Ascending aorta (tissue), 2 donors: ENCODE data around the gene THYN1. TPM values are rescaled to one million over a fixed set of nuclear protein-coding genes. Genes with fewer than 3 reads are reported as not detected.

Experiments used
- DNase-seq, 2 donors: peaks; one replicate each; pipeline ENCODE4 v3.0.0-alpha.2; 2019; ENCODE audit warnings: low spot score in 2 of 2
- H3K27ac ChIP-seq, 2 donors: fragments of 200-600 bp; sonication (generic); one replicate each; pipeline ENCODE4 v1.5.1; 2016 to 2017; ENCODE audit warnings: mild to moderate bottlenecking in 1 of 2
- H3K27me3 ChIP-seq: fragments of 200-600 bp; sonication (generic); one replicate; pipeline ENCODE4 v1.5.1; 2017
- H3K36me3 ChIP-seq, 2 donors: fragments of 200-600 bp; sonication (generic); one replicate each; pipeline ENCODE4 v1.5.1; 2016
- H3K4me1 ChIP-seq, 2 donors: fragments of 200-600 bp; sonication (generic); one replicate each; pipeline ENCODE4 v1.5.1; 2016 to 2017; ENCODE audit warnings: mild to moderate bottlenecking in 1 of 2
- H3K4me3 ChIP-seq, 2 donors: fragments of 200-600 bp; sonication (generic); one replicate each; pipeline ENCODE4 v1.5.1; 2016 to 2017; ENCODE audit warnings: mild to moderate bottlenecking in 1 of 2
- H3K9me3 ChIP-seq, 2 donors: fragments of 200-600 bp; sonication (generic); one replicate each; pipeline ENCODE4 v1.5.1; 2016
- CTCF ChIP-seq, 3 experiments: fragments of 200-600 bp in 2 of 3; fragments of 450-650 bp in 1 of 3; sonication (generic) in 2 of 3; IDR thresholded peaks; one replicate each; pipeline ENCODE4 v1.5.1; 2016 to 2019; ENCODE audit warnings: antibody characterized with exemption in 3 of 3, mild to moderate bottlenecking in 1 of 3, moderate library complexity in 1 of 3
- intact Hi-C: fragments of 100-400 bp; cut with DNase I; formaldehyde crosslinking; loops from one replicate; pipeline ENCODE4 v1.15.1; 2023
- total RNA-seq: library from RNA; depleted of rRNA; stranded (reverse); fragments of >200 nt; gene quantifications from one replicate; pipeline ENCODE4 v1.1.0, GENCODE V29; 2016

THYN1 gene
- total RNA-seq, 1 donor from 2014 or later = 19.8 TPM

DNA sequence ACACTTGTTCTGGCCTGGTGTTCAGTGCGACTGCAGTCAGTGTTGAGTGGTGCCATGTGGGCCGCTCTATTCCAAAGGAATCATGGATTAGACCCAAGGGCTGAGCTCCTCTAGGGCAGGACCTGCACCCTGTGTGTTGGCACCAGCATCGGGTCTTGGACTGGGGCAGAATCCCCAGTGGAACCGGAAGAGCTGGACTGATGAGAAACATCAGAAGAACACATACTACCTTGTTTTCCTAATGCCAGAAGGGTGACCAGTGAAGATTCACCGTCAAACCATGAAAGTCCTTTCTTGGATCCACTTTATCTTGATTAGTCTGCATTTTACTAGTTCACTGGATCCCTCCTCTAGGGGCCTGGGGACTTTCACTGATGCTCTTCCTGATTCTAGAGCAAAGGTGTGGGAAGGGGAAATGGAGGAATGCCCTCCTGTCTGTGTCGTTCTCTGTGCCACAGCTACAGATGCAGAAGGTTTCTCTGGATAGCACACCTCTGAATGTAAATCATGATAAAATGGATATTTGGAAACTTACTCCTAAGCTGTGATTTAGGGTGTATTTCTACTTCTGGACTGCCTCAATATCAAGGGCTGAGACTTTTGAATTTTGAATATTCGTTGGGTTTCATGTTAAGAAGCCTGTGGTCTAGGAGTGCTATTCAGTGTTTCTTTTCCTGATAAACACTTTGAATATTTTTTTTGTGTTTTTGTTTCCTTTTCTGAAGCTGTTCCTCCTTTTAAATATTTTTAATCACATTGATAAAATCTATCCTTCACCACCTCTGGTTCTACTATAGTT, 12.0 kb upstream of the THYN1 start:
- intact Hi-C loops = no loop called here
- H3K9me3 ChIP-seq = no peaks in the 10 kb centered on the region
- H3K4me1 ChIP-seq = no peaks in the 10 kb centered on the region
- no peak overlapping the region for H3K27ac ChIP-seq
- TF ChIP-seq CTCF (IDR thresholded peaks at IDR 0.05) = no peak
- H3K4me3 ChIP-seq = no peak overlapping the region
- H3K27me3 ChIP-seq = no peaks in the 10 kb centered on the region
- no peak for DNase-seq
- peaks cover 27 to 38% of the 10 kb centered on the region in 2 donors for H3K36me3 ChIP-seq

GRCh38 chr11:134261626-134262488, 8.7 kb upstream of the THYN1 start:
- Histone ChIP-seq H3K27me3 (no peaks in the 10 kb centered on the region), H3K4me3 (no peak overlapping the region), H3K9me3 (no peaks in the 10 kb centered on the region), H3K4me1 (no peaks in the 10 kb centered on the region), H3K36me3 (peaks cover 41 to 62% of the 10 kb centered on the region in 2 donors), H3K27ac (no peak overlapping the region)
- DNase-seq = no peak
- peak in 2 of 3 experiments; percentile 7 to 16 for TF ChIP-seq CTCF (IDR thresholded peaks at IDR 0.05)
- intact Hi-C loops = no loop called here

GRCh38 chr11:134260983-134261382, 7.8 kb upstream of the THYN1 start:
- intact Hi-C loops = no loop called here
- Histone ChIP-seq H3K27ac (no peak overlapping the region), H3K36me3 (peaks cover 41 to 62% of the 10 kb centered on the region in 2 donors)

DNA sequence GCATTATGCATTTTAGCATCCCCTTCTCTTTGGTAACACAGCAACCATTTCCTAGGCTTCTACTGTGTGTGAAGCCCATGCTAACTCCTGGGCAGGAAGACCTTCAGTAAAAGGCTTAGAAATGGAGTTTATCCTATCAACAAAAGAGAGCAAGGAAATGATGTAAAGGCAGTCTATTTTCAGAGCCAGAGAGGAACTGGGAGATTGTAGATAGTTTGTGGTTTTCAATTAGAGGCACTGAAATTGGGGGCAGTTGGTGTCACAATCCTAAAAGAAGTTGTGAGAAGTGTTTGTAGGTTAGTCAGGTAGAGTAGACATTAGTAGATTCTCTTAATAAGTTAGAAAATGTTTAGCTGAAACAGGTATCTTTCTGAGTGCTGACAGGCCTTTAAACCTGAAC, 7.4 kb upstream of the THYN1 start:
- no peak for TF ChIP-seq CTCF (IDR thresholded peaks at IDR 0.05)
- intact Hi-C loops = no loop called here
- DNase-seq = no peak
- no peaks in the 10 kb centered on the region for H3K4me1 ChIP-seq
- H3K27me3 ChIP-seq = no peaks in the 10 kb centered on the region
- no peak overlapping the region for H3K4me3 ChIP-seq
- no peak overlapping the region for H3K27ac ChIP-seq
- H3K9me3 ChIP-seq = no peaks in the 10 kb centered on the region
- peaks cover 41 to 62% of the 10 kb centered on the region in 2 donors for H3K36me3 ChIP-seq

More at GRCh38 chr11:134260983-134261382, 7.8 kb upstream of the THYN1 start:
- no peaks in the 10 kb centered on the region for H3K9me3 ChIP-seq
- no peak overlapping the region for H3K4me3 ChIP-seq
- no peaks in the 10 kb centered on the region for H3K4me1 ChIP-seq
- no peak for DNase-seq
- TF ChIP-seq CTCF (IDR thresholded peaks at IDR 0.05) = no peak
- no peaks in the 10 kb centered on the region for H3K27me3 ChIP-seq

GRCh38 chr11:134258577-134258976, 5.4 kb upstream of the THYN1 start:
- H3K9me3 ChIP-seq = no peaks in the 10 kb centered on the region
- H3K4me1 ChIP-seq = peaks cover 0 to 11% of the 10 kb centered on the region in 2 donors
- H3K36me3 ChIP-seq = peaks cover 41 to 54% of the 10 kb centered on the region in 2 donors
- intact Hi-C loops = no loop called here
- H3K27ac ChIP-seq = no peak overlapping the region
- no peaks in the 10 kb centered on the region for H3K27me3 ChIP-seq
- DNase-seq = no peak
- H3K4me3 ChIP-seq = no peak overlapping the region
- no peak for TF ChIP-seq CTCF (IDR thresholded peaks at IDR 0.05)
